Uterus (tissue), 2 donors: Measurements from ENCODE around the gene SRRM5.

Experiments used
- CTCF ChIP-seq, 4 experiments: fragments of 200-600 bp in 2 of 4; fragments of 450-650 bp in 2 of 4; sonication (generic) in 2 of 4; IDR thresholded peaks; one replicate each; pipeline ENCODE4 v1.5.1; 2016 to 2019; ENCODE audit warnings: antibody characterized with exemption in 4 of 4, mild to moderate bottlenecking in 2 of 4, moderate library complexity in 1 of 4
- POLR2A ChIP-seq, 2 donors: fragments of 450-650 bp; IDR thresholded peaks; one replicate each; pipeline ENCODE4 v1.6.1; 2016; ENCODE audit warnings: antibody characterized with exemption in 2 of 2, mild to moderate bottlenecking in 1 of 2, moderate library complexity in 1 of 2

- TF ChIP-seq CTCF (IDR thresholded peaks at IDR 0.05) (no peak), POLR2A (IDR thresholded peaks at IDR 0.05) (no peak)
These were observed 14.9 kb upstream of the SRRM5 start for GRCh38 chr19:43596842-43597461.
